Neural progenitor cell (in vitro differentiated cells): ENCODE results near the gene PPARGC1A.
A peak's percentile ranks its signal among the peaks of the same experiment; 100 is the strongest.

Experiments
- EZH2 ChIP-seq: fragments of 200-600 bp; sonication (generic); IDR thresholded peaks from 2 replicates; pipeline ENCODE4 v1.6.1; 2017; ENCODE audit warnings: antibody characterized with exemption, mild to moderate bottlenecking, moderate library complexity
- TF ChIP-seq, protein P1 (sequence below): fragments of 200-600 bp; sonication (generic); IDR thresholded peaks from 2 replicates; pipeline ENCODE4 v1.5.1; 2017; ENCODE audit warnings: antibody characterized with exemption, mild to moderate bottlenecking

DNA sequence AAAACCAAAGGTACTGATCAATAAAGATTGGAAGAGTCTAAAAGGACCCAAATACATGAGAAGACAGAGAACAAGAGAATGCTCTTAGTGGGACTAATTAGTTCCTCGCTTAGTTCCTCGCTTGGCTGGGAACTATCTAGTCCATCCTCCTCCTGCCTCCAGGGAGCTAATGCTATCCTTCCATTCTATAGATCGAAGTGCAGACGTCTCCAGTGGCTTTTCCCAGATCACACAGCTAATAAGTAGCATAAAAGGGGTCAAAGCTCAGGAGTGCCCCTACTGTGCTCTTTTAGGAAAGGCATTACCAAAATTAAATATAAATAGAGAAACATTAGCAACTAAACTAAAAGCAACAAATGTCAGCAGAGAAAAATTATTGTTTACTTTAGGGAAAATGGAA, 42.3 kb upstream of the PPARGC1A start:
- TF ChIP-seq, protein P1, sequence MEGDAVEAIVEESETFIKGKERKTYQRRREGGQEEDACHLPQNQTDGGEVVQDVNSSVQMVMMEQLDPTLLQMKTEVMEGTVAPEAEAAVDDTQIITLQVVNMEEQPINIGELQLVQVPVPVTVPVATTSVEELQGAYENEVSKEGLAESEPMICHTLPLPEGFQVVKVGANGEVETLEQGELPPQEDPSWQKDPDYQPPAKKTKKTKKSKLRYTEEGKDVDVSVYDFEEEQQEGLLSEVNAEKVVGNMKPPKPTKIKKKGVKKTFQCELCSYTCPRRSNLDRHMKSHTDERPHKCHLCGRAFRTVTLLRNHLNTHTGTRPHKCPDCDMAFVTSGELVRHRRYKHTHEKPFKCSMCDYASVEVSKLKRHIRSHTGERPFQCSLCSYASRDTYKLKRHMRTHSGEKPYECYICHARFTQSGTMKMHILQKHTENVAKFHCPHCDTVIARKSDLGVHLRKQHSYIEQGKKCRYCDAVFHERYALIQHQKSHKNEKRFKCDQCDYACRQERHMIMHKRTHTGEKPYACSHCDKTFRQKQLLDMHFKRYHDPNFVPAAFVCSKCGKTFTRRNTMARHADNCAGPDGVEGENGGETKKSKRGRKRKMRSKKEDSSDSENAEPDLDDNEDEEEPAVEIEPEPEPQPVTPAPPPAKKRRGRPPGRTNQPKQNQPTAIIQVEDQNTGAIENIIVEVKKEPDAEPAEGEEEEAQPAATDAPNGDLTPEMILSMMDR = peak; percentile 20
- TF ChIP-seq EZH2 = no peak
